H9 (cell line): Measurements from ENCODE around the gene NCDN. TPM values are rescaled to one million over a fixed set of nuclear protein-coding genes. Genes with fewer than 3 reads are reported as not detected.

Experiments used
- DNase-seq: peaks from one replicate; pipeline ENCODE4 v3.0.0-alpha.2; 2017
- H2AFZ ChIP-seq: one replicate; pipeline ENCODE4 v1.6.1; 2013; ENCODE audit warnings: mild to moderate bottlenecking, low read length, control low read depth, moderate library complexity
- H2AK5ac ChIP-seq: 2 replicates; pipeline ENCODE4 v1.6.1; 2013; ENCODE audit warnings: low read length, control low read depth, mixed read lengths; ENCODE audit not compliant: insufficient read length
- H2BK120ac ChIP-seq: one replicate; pipeline ENCODE4 v1.6.1; 2013; ENCODE audit warnings: low read depth, mild to moderate bottlenecking, low read length, control low read depth, inconsistent platforms; ENCODE audit not compliant: poor library complexity, severe bottlenecking
- H2BK12ac ChIP-seq: 2 replicates; pipeline ENCODE4 v1.6.1; 2013; ENCODE audit warnings: low read length, control low read depth, mixed read lengths, low read depth; ENCODE audit not compliant: insufficient read length
- H2BK15ac ChIP-seq: 2 replicates; pipeline ENCODE4 v1.6.1; 2013; ENCODE audit warnings: low read depth, low read length, control low read depth
- H2BK20ac ChIP-seq: one replicate; pipeline ENCODE4 v1.6.1; 2013; ENCODE audit warnings: low read depth, mild to moderate bottlenecking, low read length, control low read depth, inconsistent platforms; ENCODE audit not compliant: poor library complexity, severe bottlenecking
- H2BK5ac ChIP-seq: 2 replicates; pipeline ENCODE4 v1.6.1; 2013; ENCODE audit warnings: low read length, control low read depth, mixed read lengths; ENCODE audit not compliant: insufficient read length
- H3K14ac ChIP-seq: 2 replicates; pipeline ENCODE4 v1.6.1; 2013; ENCODE audit warnings: low read length, control low read depth; ENCODE audit not compliant: insufficient read depth
- H3K18ac ChIP-seq: 2 replicates; pipeline ENCODE4 v1.6.1; 2013; ENCODE audit warnings: low read depth, mild to moderate bottlenecking, mixed read lengths, low read length, control low read depth; ENCODE audit not compliant: insufficient read length
- H3K23ac ChIP-seq: 2 replicates; pipeline ENCODE4 v1.6.1; 2013; ENCODE audit warnings: low read length, control low read depth, mixed read lengths, low read depth; ENCODE audit not compliant: insufficient read length
- H3K23me2 ChIP-seq: 2 replicates; pipeline ENCODE4 v1.6.1; 2013; ENCODE audit warnings: low read depth, mild to moderate bottlenecking, mixed read lengths, low read length, control low read depth; ENCODE audit not compliant: insufficient read length, poor library complexity, severe bottlenecking
- H3K27ac ChIP-seq: 2 replicates; pipeline ENCODE4 v1.5.1; 2013; ENCODE audit warnings: low read length, control low read depth, mixed read lengths, low read depth; ENCODE audit not compliant: insufficient read length
- H3K27me3 ChIP-seq: 2 replicates; pipeline ENCODE4 v1.6.1; 2013; ENCODE audit warnings: low read length, control low read depth, inconsistent platforms; ENCODE audit not compliant: insufficient read depth
- H3K4ac ChIP-seq: 2 replicates; pipeline ENCODE4 v1.6.1; 2013; ENCODE audit warnings: low read depth, mild to moderate bottlenecking, control low read depth, inconsistent platforms, low read length, moderate library complexity
- H3K4me1 ChIP-seq: 2 replicates; pipeline ENCODE4 v1.6.1; 2013; ENCODE audit warnings: low read length, control low read depth, inconsistent platforms; ENCODE audit not compliant: insufficient read depth
- H3K4me2 ChIP-seq: 2 replicates; pipeline ENCODE4 v1.6.1; 2013; ENCODE audit warnings: low read length, control low read depth, mixed read lengths; ENCODE audit not compliant: insufficient read length, insufficient read depth
- H3K56ac ChIP-seq: 2 replicates; pipeline ENCODE4 v1.6.1; 2013; ENCODE audit warnings: low read depth, mild to moderate bottlenecking, mixed read lengths, low read length, control low read depth; ENCODE audit not compliant: insufficient read length
- H3K79me1 ChIP-seq: 2 replicates; pipeline ENCODE4 v1.6.1; 2013; ENCODE audit warnings: low read depth, mild to moderate bottlenecking, moderate library complexity, low read length, control low read depth, inconsistent platforms; ENCODE audit not compliant: insufficient read depth, poor library complexity, severe bottlenecking
- H3K79me2 ChIP-seq: 2 replicates; pipeline ENCODE4 v1.6.1; 2013; ENCODE audit warnings: low read length, control low read depth, inconsistent platforms; ENCODE audit not compliant: insufficient read depth
- H3K9ac ChIP-seq: 2 replicates; pipeline ENCODE4 v1.6.1; 2013; ENCODE audit warnings: low read length, control low read depth, mixed read lengths; ENCODE audit not compliant: insufficient read length; ENCODE audit errors: extremely low read depth
- H3K9me3 ChIP-seq: one replicate; pipeline ENCODE4 v1.6.1; 2013; ENCODE audit warnings: low read depth, low read length, inconsistent platforms; ENCODE audit not compliant: control insufficient read depth
- H3T11ph ChIP-seq: one replicate; pipeline ENCODE4 v1.6.1; 2013; ENCODE audit warnings: mild to moderate bottlenecking, low read length, control low read depth, inconsistent platforms
- H4K20me1 ChIP-seq: one replicate; pipeline ENCODE4 v1.6.1; 2013; ENCODE audit not compliant: control insufficient read depth, insufficient read length, insufficient read depth
- H4K5ac ChIP-seq: 2 replicates; pipeline ENCODE4 v1.6.1; 2013; ENCODE audit warnings: low read depth, mild to moderate bottlenecking, mixed read lengths, low read length, control low read depth; ENCODE audit not compliant: insufficient read length
- H4K8ac ChIP-seq: replicated peaks from 2 replicates; pipeline ENCODE4 v1.6.1; 2013; ENCODE audit warnings: low read length, control low read depth, mixed read lengths, low read depth; ENCODE audit not compliant: insufficient read length
- H4K91ac ChIP-seq: 2 replicates; pipeline ENCODE4 v1.6.1; 2013; ENCODE audit warnings: low read depth, mild to moderate bottlenecking, moderate library complexity, mixed read lengths, low read length, control low read depth; ENCODE audit not compliant: insufficient read length
- H3K27ac Mint-ChIP-seq, 3 experiments: 2 replicates in 2 of 3; 3 replicates in 1 of 3; pipeline ENCODE4 v1.8.0; 2020 to 2021; ENCODE audit warnings: mixed read lengths in 3 of 3, mild to moderate bottlenecking in 1 of 3, moderate library complexity in 1 of 3
- H3K27me3 Mint-ChIP-seq: 2 replicates; pipeline ENCODE4 v1.8.0; 2021; ENCODE audit warnings: low read depth, mild to moderate bottlenecking, moderate library complexity, mixed read lengths
- H3K36me3 Mint-ChIP-seq, 3 experiments: 2 replicates in 2 of 3; 3 replicates in 1 of 3; pipeline ENCODE4 v1.8.0; 2020 to 2021; ENCODE audit warnings: low read depth in 3 of 3, mixed read lengths in 3 of 3; ENCODE audit not compliant: insufficient read depth in 1 of 3
- H3K4me1 Mint-ChIP-seq, 2 experiments: 2 replicates each; pipeline ENCODE4 v1.8.0; 2020; ENCODE audit warnings: mixed read lengths in 2 of 2
- H3K4me3 Mint-ChIP-seq, 2 experiments: 2 replicates in 1 of 2; 3 replicates in 1 of 2; pipeline ENCODE4 v1.8.0; 2020 to 2021; ENCODE audit warnings: mild to moderate bottlenecking in 2 of 2, mixed read lengths in 2 of 2, moderate library complexity in 1 of 2
- H3K9me3 Mint-ChIP-seq, 2 experiments: 2 replicates in 1 of 2; 3 replicates in 1 of 2; pipeline ENCODE4 v1.8.0; 2020; ENCODE audit warnings: mild to moderate bottlenecking in 2 of 2, mixed read lengths in 2 of 2, moderate library complexity in 1 of 2
- WGBS: extraction: QIAGEN DNeasy Blood & Tissue Kit; methylation state at CpG from one replicate; pipeline ENCODE4 v1.1.7; 2013; ENCODE audit warnings: missing lambda C conversion rate, low lambda C conversion rate, mixed read lengths; ENCODE audit not compliant: insufficient read length; ENCODE audit errors: extremely low coverage; 5-methylcytosine and 5-hydroxymethylcytosine counted together
- total RNA-seq: library from RNA; stranded (reverse); gene quantifications from 2 replicates; pipeline ENCODE4 v1.2.1, GENCODE V29; 2021
- TF ChIP-seq, protein P1 (sequence below): fragments of 200-600 bp; sonication (generic); conservative IDR thresholded peaks from 3 replicates; pipeline ENCODE4 v1.8.0; 2021; ENCODE audit warnings: antibody characterized with exemption, mild to moderate bottlenecking

Gene NCDN
- total RNA-seq, 1 experiment from 2014 or later = 44.2 TPM

DNA sequence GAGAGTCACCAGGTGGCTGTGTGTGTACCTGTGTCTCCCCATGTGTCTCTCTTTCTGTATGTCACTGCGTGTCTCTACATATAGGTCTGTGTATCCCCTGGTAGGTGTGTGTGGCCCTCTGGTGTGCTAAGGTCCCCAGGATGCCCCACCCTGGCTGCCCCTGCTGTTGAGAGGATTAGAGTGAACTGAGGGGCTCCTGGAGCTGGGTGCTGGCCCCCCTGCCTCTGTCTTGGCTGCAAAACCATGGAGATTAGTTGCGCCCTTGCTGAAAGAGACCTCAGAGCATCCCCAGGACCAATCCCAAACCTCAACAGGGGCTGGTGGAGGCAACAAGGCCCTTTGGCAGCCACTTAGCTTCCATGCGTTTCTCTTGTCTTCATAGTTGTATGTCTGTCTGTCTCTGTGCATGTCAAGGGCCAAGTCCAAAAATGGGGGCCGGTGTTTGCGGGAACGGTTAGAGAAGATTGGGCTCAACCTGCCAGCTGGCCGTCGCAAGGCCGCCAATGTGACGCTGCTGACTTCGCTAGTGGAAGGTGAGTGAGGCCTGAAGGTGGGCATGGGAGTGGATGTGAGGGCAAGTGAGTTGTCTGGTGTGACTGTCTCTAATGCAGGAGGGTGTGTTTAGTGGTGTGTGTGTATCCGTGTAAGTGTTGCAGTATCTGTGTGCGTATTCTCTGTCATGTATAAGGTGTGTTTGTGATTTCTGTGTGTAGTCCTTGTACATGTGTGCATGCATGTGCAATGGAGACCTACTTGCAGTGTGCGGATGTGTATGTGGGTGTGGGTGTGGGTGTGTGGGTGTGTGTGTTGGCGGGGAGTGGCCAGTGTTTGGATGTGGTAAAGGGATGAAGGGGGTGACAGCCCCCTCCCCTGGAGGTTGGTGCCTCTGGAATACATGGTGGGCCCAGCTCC, 32.2 kb downstream of the NCDN start:
- WGBS = no CpG with 5 or more reads among the region's 15 CpGs
- Histone ChIP-seq H4K91ac (no peak overlapping the region), H3K14ac (no peak overlapping the region), H2AK5ac (no peak overlapping the region), H3K79me2 (no peaks in the 10 kb centered on the region), H3K23me2 (no peaks in the 10 kb centered on the region), H3K56ac (no peak overlapping the region), H3T11ph (no peak overlapping the region), H3K27me3 (no peaks in the 10 kb centered on the region), H2BK5ac (no peak overlapping the region), H4K20me1 (peaks cover 2% of the 10 kb centered on the region), H4K8ac (no peak overlapping the region), H3K27ac (no peak overlapping the region), H2BK120ac (no peak overlapping the region), H3K18ac (no peak overlapping the region), H3K4ac (no peak overlapping the region), H2BK12ac (no peak overlapping the region), H3K4me1 (no peaks in the 10 kb centered on the region), H3K4me2 (no peak overlapping the region), H3K79me1 (no peaks in the 10 kb centered on the region), H3K9me3 (no peaks in the 10 kb centered on the region), H2BK20ac (no peak overlapping the region), H3K9ac (no peak overlapping the region), H2BK15ac (no peak overlapping the region), H2AFZ (no peak overlapping the region), H4K5ac (no peak overlapping the region), H3K23ac (no peak overlapping the region)
- Mint-ChIP-seq H3K9me3 (no peaks in the 10 kb centered on the region; a peak in 1 of 5 replicates), H3K27ac (peak overlapping the region in 1 of 3 experiments; percentile 5; a peak in 2 of 7 replicates), H3K4me1 (peaks cover 5 to 8% of the 10 kb centered on the region in 2 experiments), H3K4me3 (peak overlapping the region in 1 of 2 experiments; percentile 15; a peak in 2 of 5 replicates), H3K27me3 (peaks cover 2% of the 10 kb centered on the region; the same call in 1 of the 2 replicates), H3K36me3 (0 out of 7 replicates have a peak, but pooled peaks cover 0 to 3% (median 0%) of the 10 kb centered on the region in 3 experiments)
- DNase-seq = no peak
- TF ChIP-seq, protein P1, sequence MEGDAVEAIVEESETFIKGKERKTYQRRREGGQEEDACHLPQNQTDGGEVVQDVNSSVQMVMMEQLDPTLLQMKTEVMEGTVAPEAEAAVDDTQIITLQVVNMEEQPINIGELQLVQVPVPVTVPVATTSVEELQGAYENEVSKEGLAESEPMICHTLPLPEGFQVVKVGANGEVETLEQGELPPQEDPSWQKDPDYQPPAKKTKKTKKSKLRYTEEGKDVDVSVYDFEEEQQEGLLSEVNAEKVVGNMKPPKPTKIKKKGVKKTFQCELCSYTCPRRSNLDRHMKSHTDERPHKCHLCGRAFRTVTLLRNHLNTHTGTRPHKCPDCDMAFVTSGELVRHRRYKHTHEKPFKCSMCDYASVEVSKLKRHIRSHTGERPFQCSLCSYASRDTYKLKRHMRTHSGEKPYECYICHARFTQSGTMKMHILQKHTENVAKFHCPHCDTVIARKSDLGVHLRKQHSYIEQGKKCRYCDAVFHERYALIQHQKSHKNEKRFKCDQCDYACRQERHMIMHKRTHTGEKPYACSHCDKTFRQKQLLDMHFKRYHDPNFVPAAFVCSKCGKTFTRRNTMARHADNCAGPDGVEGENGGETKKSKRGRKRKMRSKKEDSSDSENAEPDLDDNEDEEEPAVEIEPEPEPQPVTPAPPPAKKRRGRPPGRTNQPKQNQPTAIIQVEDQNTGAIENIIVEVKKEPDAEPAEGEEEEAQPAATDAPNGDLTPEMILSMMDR = no peak
